ENCODE measurements around the gene CCNQ.
A peak's percentile ranks its signal among the peaks of the same experiment; 100 is the strongest.
"Not testable (repeated sequence)": the region's sequence is repeated elsewhere in the genome, so short reads cannot be mapped to it uniquely, and the experiment has no call there.

Gene CCNQ

GRCh38 chrX:153622661-153623309, 23.8 kb upstream of the CCNQ start:
- DNase-seq (ENCODE audit: low read depth), result no peak

- no peak for DNase-seq (ENCODE audit: low read depth)
Observed at GRCh38 chrX:153621949-153622598, 23.1 kb upstream of the CCNQ start.

- no peak for DNase-seq (ENCODE audit: low read depth)
Observed at GRCh38 chrX:153620576-153620975, 21.6 kb upstream of the CCNQ start.

DNA sequence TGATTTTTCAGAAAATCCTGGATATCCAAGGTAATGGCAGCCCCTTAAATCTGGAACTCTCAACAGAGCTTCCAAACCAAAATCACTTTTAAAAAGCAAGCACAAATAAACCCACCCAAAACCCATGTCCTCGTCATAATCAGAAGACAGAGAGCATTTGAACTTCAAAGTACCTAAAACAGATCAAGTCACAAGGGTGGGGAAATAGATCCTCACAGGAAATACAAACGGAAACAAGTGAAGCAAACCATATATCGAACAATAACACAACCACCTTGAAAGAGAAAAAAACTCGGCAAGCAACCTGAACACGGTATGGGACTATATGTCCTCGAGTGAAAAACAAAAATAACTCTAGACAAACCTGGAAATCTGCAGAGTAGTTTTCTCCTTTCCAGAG, 15.9 kb upstream of the CCNQ start:
- no peak for DNase-seq (ENCODE audit: low read depth)

DNA sequence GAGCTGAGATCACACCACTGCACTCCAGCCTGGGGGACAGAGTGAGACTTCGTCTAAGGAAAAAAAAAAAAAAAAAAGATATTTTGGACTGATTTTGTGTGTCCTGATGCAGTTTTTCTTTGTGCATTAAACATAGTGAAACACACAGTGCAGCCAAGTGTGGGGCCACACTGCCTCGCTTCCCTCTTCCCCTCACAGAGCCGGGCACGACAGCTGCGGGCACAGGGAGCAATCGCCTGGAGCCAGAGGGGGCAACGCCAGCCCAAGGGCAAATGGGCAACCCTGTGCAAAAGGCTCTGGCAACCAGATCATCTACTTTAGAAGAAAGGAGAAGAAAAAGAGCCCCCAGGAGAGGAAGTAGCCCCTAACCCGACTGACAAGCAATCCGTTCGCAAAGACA, 13.5 kb upstream of the CCNQ start:
- no peak for DNase-seq (ENCODE audit: low read depth)

- no peak for DNase-seq (ENCODE audit: low read depth)
Observed at GRCh38 chrX:153611298-153612095, 12.6 kb upstream of the CCNQ start.

GRCh38 chrX:153610836-153611213, 11.9 kb upstream of the CCNQ start:
- DNase-seq (ENCODE audit: low read depth), result no peak

DNA sequence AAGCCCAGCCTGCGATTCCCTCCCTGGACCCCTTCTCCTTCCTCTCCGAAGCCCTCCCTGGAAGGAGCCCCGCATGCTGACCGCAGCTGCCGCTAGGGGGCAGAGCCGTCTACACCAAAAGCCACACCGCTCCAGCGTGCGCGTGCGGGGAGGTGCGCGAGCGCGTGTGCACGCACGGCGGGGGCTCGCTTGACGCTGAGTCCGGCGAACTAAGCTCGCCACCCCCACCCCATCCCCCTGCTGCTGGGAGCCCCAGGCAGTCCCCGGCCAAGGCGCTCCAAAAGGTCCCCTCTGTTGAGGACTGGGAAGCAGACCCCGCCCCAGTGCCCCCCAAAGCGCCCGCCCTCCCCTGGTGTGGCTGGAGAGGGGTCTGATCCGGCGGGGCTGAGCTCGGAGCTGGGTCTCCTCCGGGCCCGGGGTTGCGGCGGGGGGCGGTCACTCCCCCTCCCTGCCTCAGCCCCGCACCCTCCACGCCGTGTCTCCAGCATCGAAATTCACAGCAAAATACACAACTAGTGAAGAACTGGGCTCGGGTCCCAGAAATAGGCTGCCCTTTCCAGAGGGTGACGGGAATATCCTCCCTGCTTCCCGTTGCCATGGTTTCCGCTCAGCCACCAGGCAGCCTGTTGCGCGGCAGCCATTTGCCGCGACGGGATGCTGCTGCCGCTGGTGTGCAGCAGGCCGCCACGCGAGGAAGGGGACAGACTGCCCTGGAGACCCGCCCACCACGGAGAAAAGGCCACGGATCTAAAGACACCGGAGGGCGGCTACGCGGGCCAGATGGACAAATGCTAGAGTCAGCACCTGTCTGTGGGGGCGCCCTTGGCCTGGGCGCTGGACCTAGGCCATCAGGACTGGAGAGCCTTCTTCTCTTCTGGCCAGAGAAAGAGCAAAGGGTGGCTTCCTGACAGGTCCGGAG, 11.2 kb upstream of the CCNQ start:
- DNase-seq (ENCODE audit: low read depth), result no peak

GRCh38 chrX:153608806-153609205, 9.9 kb upstream of the CCNQ start:
- DNase-seq (ENCODE audit: low read depth), result no peak

DNA sequence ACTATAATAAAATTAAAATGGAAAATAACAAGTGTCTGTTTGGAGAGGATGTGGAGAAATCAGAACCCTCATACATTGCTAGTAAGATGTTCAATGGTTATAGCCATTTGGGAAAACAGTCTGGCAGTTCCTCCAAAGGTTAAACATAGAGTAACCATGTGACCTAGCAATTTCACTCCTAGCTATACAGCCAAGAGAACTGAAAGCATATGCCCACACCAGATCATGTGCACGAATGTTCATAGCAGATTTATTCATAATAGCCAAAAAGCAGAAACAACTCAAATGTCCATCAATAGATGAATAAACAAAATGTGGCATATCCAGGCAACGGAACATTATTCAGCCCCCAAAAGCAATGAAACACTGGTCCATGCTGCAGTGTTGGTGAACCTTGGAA, 9.4 kb upstream of the CCNQ start:
- DNase-seq (ENCODE audit: low read depth), result no peak

DNA sequence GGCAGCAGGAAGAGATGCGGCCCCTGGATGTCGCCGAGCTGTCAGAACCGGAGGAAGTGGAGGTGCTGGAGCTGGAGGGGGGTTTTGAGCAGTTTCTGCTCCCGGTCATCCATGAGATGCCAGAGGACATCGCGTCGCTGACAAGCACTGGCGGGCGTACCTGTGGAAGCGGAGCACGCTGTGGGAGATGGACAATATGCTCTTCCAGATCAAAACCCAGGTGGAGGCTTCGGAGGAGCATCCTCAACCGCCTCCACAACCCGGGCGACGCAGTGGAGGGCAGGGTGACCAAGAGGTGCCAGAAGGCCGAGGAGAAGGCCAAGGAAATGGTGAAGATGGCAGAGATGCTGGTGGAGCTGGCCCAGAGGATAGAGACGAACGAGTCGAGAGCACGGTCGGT, 7.6 kb upstream of the CCNQ start:
- no peak for DNase-seq (ENCODE audit: low read depth)

DNA sequence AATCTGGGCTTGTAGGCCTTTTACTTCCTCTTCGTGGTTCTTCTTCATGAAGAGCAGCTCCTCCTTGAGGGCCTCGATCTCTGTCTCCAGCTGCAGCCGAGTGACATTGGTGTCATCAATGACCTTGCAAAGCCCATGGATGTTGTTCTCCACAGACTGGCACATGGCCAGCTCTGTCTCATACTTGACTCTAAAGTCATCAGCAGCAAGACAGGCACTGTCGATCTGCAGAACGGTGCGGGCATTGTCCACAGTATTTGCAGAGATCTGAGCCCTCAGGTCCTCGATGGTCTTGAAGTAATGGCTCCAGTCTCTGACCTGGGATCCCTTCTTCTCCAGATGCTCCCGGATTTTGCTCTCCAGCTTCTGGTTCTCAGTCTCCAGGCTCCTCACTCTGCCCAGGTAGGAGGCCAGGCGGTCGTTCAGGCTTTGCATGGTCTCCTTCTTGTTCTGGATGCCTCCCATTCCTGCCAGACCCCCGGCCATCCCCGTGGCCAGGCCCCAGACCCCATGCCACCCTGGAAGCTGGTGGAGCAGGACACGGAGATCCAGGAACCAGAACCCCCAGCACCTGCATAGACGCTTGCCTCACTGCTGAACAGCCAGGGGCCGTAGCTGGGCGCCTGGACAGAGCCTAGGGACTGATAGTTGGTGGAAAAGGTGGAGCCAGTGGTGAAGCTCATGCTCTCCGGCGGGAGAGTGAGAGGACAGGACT, 5.9 kb upstream of the CCNQ start:
- DNase-seq (ENCODE audit: low read depth), result not testable (repeated sequence)

DNA sequence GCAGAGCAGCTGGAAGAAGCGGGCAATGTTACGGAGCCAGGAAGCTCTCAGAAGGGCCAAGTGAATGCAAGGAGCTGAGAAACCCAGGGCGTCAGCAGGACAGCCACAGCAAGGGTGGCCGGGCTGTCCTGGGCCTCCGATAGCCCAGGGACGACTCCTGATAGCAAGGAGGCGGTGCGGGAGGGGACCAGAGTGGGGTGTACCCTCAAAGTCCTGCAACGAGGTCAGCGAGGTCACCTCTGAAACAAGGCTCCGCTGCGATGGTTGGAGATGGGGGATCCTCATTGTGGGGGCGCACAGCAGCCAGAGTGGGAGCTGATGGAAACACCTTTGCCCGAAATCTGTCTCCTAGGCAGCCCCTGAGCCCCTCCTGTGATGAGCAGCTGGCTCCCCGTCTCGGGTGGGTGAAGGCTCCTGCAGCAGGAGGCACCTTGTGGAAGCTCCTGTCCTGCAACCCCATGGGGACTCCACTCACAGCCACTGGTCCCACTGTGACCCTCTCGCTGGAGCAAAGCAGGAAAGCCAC, 4.3 kb upstream of the CCNQ start:
- no peak for DNase-seq (ENCODE audit: low read depth)

DNA sequence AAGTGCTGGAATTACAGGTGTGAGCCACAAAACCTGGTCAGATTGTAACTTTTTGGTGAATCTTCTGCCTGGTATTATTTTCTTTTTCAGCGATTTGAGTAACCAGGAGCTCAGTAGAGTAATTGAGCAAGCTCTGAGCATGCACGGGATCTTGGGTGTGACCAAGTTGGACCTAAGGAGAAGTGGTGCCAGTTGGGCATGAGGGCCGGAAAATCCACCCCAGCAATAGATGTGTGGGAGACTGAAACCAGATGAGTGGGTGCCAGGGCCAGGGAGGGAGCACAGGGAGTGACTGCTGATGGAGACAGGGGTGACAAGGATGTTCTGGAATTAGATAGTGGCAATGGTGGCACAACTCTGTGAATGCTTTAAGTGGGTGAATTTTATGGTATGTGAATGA, 3.7 kb upstream of the CCNQ start:
- no peak for DNase-seq (ENCODE audit: low read depth)

DNA sequence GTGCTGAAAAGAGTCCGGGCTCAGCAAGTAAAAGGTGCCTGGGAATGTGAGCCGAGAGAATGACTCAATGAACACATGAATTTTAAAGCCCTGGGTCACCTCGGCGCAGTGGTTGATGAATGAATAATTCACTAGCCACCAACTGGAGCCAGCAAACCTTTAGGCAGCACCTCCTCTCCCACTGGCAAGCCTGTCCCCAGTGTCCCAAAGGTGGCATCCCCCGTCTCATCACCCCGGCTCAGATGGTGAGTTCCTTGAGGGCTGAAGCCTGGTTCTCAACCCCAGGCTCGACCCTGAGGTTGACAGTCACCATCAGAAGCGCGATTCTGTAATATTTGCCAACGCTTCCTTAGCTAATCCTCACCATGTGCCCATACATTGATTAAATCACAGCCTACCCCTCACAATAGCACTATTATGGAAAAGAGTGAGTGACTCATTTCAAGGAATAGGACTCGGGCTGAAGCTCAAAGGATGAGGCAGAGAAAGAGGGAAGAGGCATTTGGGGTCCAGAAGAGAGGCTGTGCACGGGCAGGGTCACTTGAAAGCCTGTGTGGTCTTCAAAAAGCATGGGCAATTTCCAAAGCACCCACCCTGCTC, 2.7 kb upstream of the CCNQ start:
- DNase-seq (ENCODE audit: low read depth), result no peak

- DNase-seq (ENCODE audit: low read depth), result no peak
Observed at GRCh38 chrX:153600921-153601320, 2.0 kb upstream of the CCNQ start.

- DNase-seq (ENCODE audit: low read depth), result no peak
Observed at GRCh38 chrX:153600032-153600373, 1.1 kb upstream of the CCNQ start.

- DNase-seq (ENCODE audit: low read depth), result peak; percentile 56
Observed at GRCh38 chrX:153599192-153600031, 473 bp upstream of the CCNQ start.

DNA sequence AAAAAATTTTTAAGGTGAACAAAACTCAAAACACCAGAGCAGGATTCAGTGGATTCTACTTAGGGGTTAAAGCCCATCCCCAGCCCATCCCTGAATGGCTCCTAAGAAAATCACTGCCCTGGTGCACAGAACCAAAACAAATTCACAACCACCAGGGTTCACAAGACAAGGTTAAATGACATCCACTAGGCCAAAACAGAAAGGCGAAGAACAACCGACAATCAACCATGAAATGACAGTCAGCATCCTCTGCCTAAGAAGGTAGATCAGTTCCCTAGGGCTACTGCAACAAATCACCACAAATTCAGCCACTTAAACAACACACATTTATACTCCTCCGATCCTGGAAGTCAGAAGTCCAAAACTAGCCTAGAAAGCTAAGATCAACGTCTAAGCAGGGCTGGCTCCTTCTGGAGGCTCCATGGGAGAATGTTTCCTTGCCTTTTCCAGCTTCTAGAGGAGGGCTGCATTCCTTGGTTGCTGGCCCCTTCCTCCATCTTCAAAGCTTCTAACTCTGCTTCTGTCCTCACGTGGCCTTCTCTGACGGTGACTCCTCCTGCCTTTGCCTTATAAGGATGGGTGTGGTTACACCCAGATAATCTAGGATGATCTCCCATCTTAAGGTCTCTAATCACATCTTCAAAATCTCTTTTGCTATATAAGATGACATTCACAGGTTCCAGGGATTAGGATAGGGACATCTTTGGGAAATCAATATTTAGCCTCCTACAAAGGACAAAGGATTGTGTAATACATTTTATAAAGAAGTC, 1.8 kb downstream of the CCNQ start:
- DNase-seq (ENCODE audit: low read depth), result no peak
